B cell (primary cell): ENCODE results near the gene UHMK1.

Source experiments
- EZH2 ChIP-seq: IDR thresholded peaks from 2 replicates; pipeline ENCODE4 v1.6.1; 2012; ENCODE audit warnings: borderline replicate concordance, low read depth, mild to moderate bottlenecking, moderate library complexity, low read length; ENCODE audit not compliant: insufficient read depth, poor library complexity, severe bottlenecking
- TF ChIP-seq, protein P1 (sequence below): fragments of 200-600 bp; IDR thresholded peaks from one replicate; pipeline ENCODE4 v1.8.0; 2022; ENCODE audit warnings: antibody characterized with exemption, mild to moderate bottlenecking

DNA sequence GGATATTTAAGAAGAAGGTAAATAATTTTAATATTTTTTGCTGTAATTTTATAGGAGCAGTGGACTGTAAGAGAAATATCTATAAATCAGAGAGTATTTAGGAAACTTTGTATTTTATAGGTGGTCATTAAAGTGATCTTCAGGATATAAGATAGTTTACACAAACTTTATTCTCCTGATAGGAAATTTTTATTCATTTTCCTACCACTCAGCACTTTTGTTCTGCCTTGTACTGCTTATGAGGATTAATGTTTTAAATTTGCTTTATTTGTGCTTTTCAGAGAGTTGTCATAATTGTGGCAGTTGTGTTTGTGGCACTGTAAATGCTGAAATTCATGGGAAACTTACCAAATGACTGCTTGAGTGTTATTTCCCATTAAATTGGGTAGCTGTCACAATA is 29.7 kb downstream of the UHMK1 start:
- TF ChIP-seq, protein P1, sequence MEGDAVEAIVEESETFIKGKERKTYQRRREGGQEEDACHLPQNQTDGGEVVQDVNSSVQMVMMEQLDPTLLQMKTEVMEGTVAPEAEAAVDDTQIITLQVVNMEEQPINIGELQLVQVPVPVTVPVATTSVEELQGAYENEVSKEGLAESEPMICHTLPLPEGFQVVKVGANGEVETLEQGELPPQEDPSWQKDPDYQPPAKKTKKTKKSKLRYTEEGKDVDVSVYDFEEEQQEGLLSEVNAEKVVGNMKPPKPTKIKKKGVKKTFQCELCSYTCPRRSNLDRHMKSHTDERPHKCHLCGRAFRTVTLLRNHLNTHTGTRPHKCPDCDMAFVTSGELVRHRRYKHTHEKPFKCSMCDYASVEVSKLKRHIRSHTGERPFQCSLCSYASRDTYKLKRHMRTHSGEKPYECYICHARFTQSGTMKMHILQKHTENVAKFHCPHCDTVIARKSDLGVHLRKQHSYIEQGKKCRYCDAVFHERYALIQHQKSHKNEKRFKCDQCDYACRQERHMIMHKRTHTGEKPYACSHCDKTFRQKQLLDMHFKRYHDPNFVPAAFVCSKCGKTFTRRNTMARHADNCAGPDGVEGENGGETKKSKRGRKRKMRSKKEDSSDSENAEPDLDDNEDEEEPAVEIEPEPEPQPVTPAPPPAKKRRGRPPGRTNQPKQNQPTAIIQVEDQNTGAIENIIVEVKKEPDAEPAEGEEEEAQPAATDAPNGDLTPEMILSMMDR, result no peak
- no peak for TF ChIP-seq EZH2
